Ectodermal cell (in vitro differentiated cells): ENCODE measurements around the gene ABCA1.

Experiments
- H3K27ac ChIP-seq: 2 replicates; pipeline ENCODE4 v1.7.0; 2013; ENCODE audit warnings: mild to moderate bottlenecking, low read depth, low read length; ENCODE audit not compliant: insufficient read depth, poor library complexity, severe bottlenecking
- H3K27me3 ChIP-seq: 2 replicates; pipeline ENCODE4 v1.7.0; 2013; ENCODE audit warnings: mild to moderate bottlenecking, low read length; ENCODE audit not compliant: insufficient read depth, control insufficient read depth, poor library complexity, severe bottlenecking
- H3K36me3 ChIP-seq: one replicate; pipeline ENCODE4 v1.7.0; 2013; ENCODE audit warnings: low read length; ENCODE audit not compliant: control insufficient read depth, insufficient read depth
- H3K4me1 ChIP-seq: one replicate; pipeline ENCODE4 v1.7.0; 2013; ENCODE audit warnings: low read length; ENCODE audit not compliant: control insufficient read depth, insufficient read depth
- H3K4me3 ChIP-seq: 2 replicates; pipeline ENCODE4 v1.7.0; 2013; ENCODE audit warnings: low read depth, low read length, control low read depth; ENCODE audit not compliant: insufficient read depth
- H3K9me3 ChIP-seq: 2 replicates; pipeline ENCODE4 v1.7.0; 2013; ENCODE audit warnings: mild to moderate bottlenecking, low read length, moderate library complexity; ENCODE audit not compliant: control insufficient read depth
- WGBS, 2 experiments: methylation state at CpG; one replicate each; pipeline ENCODE4 v1.1.7; 2013; ENCODE audit warnings: missing lambda C conversion rate in 2 of 2; 5-methylcytosine and 5-hydroxymethylcytosine counted together

The ABCA1 gene

GRCh38 chr9:104833696-104834095 lies 94.3 kb downstream of the ABCA1 start:
- 96% methylated on average over 6 of the region's 6 CpGs for WGBS, 2 experiments
- Histone ChIP-seq H3K4me1 (no peaks in the 10 kb centered on the region), H3K36me3 (peaks cover 8% of the 10 kb centered on the region), H3K4me3 (no peak overlapping the region), H3K9me3 (no peaks in the 10 kb centered on the region), H3K27ac (no peak overlapping the region), H3K27me3 (no peaks in the 10 kb centered on the region)

- H3K4me3 ChIP-seq: no peak overlapping the region
- WGBS, 2 experiments: 91 to 95% methylated on average over 2 to 3 of the region's 3 CpGs
- no peaks in the 10 kb centered on the region for H3K9me3 ChIP-seq
- no peaks in the 10 kb centered on the region for H3K27me3 ChIP-seq
- no peaks in the 10 kb centered on the region for H3K4me1 ChIP-seq
- H3K36me3 ChIP-seq: peaks cover 8% of the 10 kb centered on the region
- no peak overlapping the region for H3K27ac ChIP-seq
These were observed 96.3 kb downstream of the ABCA1 start for GRCh38 chr9:104831681-104832080.

GRCh38 chr9:104826911-104827310 lies 101.0 kb downstream of the ABCA1 start:
- Histone ChIP-seq H3K4me3 (no peak overlapping the region), H3K27ac (no peak overlapping the region), H3K4me1 (no peaks in the 10 kb centered on the region), H3K36me3 (peaks cover 18% of the 10 kb centered on the region), H3K27me3 (no peaks in the 10 kb centered on the region), H3K9me3 (no peaks in the 10 kb centered on the region)
- 95 to 96% methylated on average over 7 of the region's 7 CpGs for WGBS, 2 experiments

- Histone ChIP-seq H3K4me1 (no peaks in the 10 kb centered on the region), H3K36me3 (peaks cover 15% of the 10 kb centered on the region), H3K4me3 (no peak overlapping the region), H3K9me3 (no peaks in the 10 kb centered on the region), H3K27me3 (no peaks in the 10 kb centered on the region), H3K27ac (no peak overlapping the region)
- 89 to 94% methylated on average over 3 of the region's 3 CpGs for WGBS, 2 experiments
These were observed 101.7 kb downstream of the ABCA1 start for GRCh38 chr9:104826079-104826775.

DNA sequence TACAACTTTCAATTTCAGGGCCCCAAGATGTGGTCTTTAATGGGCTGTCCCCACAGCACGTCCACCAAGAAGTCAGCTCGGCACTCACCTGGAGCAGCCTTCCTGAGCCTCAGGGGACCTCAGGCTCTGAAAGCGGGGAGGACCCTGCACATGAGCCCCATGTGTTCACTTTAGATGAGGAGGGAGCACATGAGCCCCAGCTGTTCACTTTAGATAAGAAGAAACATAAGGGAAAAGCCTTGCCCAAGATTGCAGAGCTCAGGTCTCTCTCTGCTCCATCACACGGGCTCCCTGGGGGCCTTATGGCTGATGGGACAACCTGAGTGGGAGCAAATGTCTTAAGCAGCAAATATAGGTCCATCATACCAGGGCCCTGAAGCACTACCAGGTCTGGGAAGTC lies 107.6 kb downstream of the ABCA1 start:
- Histone ChIP-seq H3K36me3 (peaks cover 17% of the 10 kb centered on the region), H3K4me3 (no peak overlapping the region), H3K27ac (no peak overlapping the region), H3K27me3 (no peaks in the 10 kb centered on the region), H3K4me1 (no peaks in the 10 kb centered on the region), H3K9me3 (no peaks in the 10 kb centered on the region)
- WGBS, 2 experiments: 95 to 96% methylated on average over 4 of the region's 4 CpGs

GRCh38 chr9:104819033-104819432 lies 108.9 kb downstream of the ABCA1 start:
- H3K9me3 ChIP-seq: no peaks in the 10 kb centered on the region
- no peak overlapping the region for H3K4me3 ChIP-seq
- no peaks in the 10 kb centered on the region for H3K4me1 ChIP-seq
- WGBS, 2 experiments: 91 to 97% methylated on average over 3 of the region's 3 CpGs
- peaks cover 19% of the 10 kb centered on the region for H3K36me3 ChIP-seq
- H3K27me3 ChIP-seq: no peaks in the 10 kb centered on the region
- no peak overlapping the region for H3K27ac ChIP-seq

- Histone ChIP-seq H3K9me3 (no peaks in the 10 kb centered on the region), H3K36me3 (peaks cover 24% of the 10 kb centered on the region), H3K4me1 (no peaks in the 10 kb centered on the region), H3K4me3 (no peak overlapping the region), H3K27ac (no peak overlapping the region), H3K27me3 (no peaks in the 10 kb centered on the region)
- WGBS, 2 experiments: 95 to 96% methylated on average over 7 of the region's 7 CpGs
These were observed 110.5 kb downstream of the ABCA1 start for GRCh38 chr9:104817437-104817836.

- 93 to 96% methylated on average over 7 of the region's 7 CpGs for WGBS, 2 experiments
- Histone ChIP-seq H3K36me3 (peaks cover 18% of the 10 kb centered on the region), H3K4me1 (no peaks in the 10 kb centered on the region), H3K9me3 (no peaks in the 10 kb centered on the region), H3K27ac (no peak overlapping the region), H3K27me3 (no peaks in the 10 kb centered on the region), H3K4me3 (no peak overlapping the region)
These were observed 111.9 kb downstream of the ABCA1 start for GRCh38 chr9:104815851-104816565.

DNA sequence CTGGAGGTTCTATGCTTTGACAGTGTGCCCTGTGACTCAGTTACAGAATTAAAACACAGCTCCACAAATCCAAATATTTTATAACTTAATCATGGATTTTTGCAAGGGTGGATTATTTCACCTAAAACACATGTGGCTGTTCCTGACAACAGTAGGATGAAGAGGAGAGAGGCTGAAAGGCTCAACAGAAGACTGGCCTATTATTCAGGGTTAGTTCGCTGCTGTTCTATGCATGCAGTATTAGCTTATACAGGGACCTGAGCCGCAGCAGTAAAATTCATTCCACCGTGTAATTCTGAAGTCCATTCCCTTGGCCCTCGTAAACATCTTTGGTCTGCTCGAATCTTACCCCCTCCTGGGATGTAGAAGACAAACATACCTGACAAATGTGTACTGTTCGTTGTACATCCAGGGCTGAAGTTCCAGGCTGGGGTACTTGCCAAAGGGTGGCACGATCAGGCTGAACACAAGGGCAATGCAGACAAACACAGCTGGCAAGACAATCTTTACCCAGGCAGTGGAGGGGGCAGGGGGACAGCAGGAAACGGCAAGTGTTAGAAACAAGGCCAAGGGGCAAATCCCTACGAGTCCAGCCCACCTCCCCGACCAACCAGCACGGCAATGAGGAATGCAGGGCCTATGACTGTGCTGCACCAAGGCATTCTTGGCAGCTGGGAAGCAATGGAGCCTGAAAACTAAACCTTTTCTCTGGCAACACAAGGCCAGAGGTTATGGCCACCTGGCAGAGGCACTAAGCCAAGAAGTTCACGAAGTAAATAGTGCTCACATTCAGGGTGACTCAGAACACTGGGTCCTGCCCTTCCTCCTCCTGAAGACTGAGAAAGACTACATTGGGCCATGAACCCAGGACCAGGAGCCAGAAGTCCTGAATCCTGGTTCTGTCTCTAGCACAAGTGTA lies 117.3 kb downstream of the ABCA1 start:
- H3K4me1 ChIP-seq: no peaks in the 10 kb centered on the region
- H3K4me3 ChIP-seq: no peak overlapping the region
- no peaks in the 10 kb centered on the region for H3K9me3 ChIP-seq
- peaks cover 6% of the 10 kb centered on the region for H3K36me3 ChIP-seq
- no peaks in the 10 kb centered on the region for H3K27me3 ChIP-seq
- 89 to 90% methylated on average over 12 of the region's 12 CpGs for WGBS, 2 experiments
- H3K27ac ChIP-seq: no peak overlapping the region
